GM12878 (cell line): ENCODE results near the gene SNX15. TPM values are rescaled to one million over a fixed set of nuclear protein-coding genes. Genes with fewer than 3 reads are reported as not detected.

Experiments used
- ATAC-seq: fragments of 200-7000 bp; cut with Tn5 transposase; 3 replicates; pipeline ENCODE4 v1.9.1; 2020; ENCODE audit warnings: mild to moderate bottlenecking, moderate library complexity
- BruUV-seq: library from RNA; stranded (reverse); fragments of 400-500 nt; replicated peaks from 2 replicates; lab custom pipeline; 2021; lab: Mats Ljungman, UMichigan
- CTCF ChIA-PET: fragments of 300-600 bp; sonication (Branson Sonifier 250); formaldehyde crosslinking; extraction: SDS; loops from one replicate; lab custom pipeline; 2021; ENCODE audit warnings: inconsistent platforms; lab: Yijun Ruan, JAX
- POLR2A ChIA-PET: fragments of 350-600 bp; formaldehyde crosslinking; extraction: SDS; loops from one replicate; lab custom pipeline; 2021; ENCODE audit warnings: inconsistent platforms; lab: Charles Lee
- RAD21 ChIA-PET: fragments of 300-600 bp; sonication (Branson Sonifier 250); formaldehyde crosslinking; loops from one replicate; lab custom pipeline; 2023; ENCODE audit warnings: antibody characterized with exemption; ENCODE audit not compliant: unreplicated experiment; lab: Charles Lee
- SMC1A ChIA-PET: fragments of 300-600 bp; sonication (Branson Sonifier 250); formaldehyde crosslinking; loops from one replicate; lab custom pipeline; 2023; ENCODE audit not compliant: unreplicated experiment, uncharacterized antibody; lab: Charles Lee
- DNase-seq: peaks from one replicate; pipeline ENCODE4 v3.0.0-alpha.2; 2011; ENCODE audit warnings: low read depth, low spot score
- FAIRE-seq: peaks from 3 replicates; lab custom pipeline; 2011; peaks lifted over from hg19 to GRCh38; lab: Jason Lieb, UNC
- H2AFZ ChIP-seq: 2 replicates; pipeline ENCODE4 v1.6.0; 2011; ENCODE audit warnings: low read depth, low read length, control low read depth; ENCODE audit not compliant: control insufficient read depth
- H3K27ac ChIP-seq: 2 replicates; pipeline ENCODE4 v1.5.1; 2011; ENCODE audit warnings: control low read depth; ENCODE audit not compliant: control insufficient read depth, insufficient read depth
- H3K27me3 ChIP-seq, 2 experiments: replicated peaks in 1 of 2; 2 replicates each; pipeline versions ENCODE4 v1.6.0 to v1.6.1; 2011; ENCODE audit warnings: low read length in 1 of 2; ENCODE audit not compliant: control insufficient read depth in 2 of 2, insufficient read depth in 2 of 2
- H3K36me3 ChIP-seq, 2 experiments: 2 replicates each; pipeline ENCODE4 v1.5.1; 2011; ENCODE audit warnings: low read length in 1 of 2; ENCODE audit not compliant: control insufficient read depth in 2 of 2, insufficient read depth in 2 of 2
- H3K4me1 ChIP-seq: 2 replicates; pipeline ENCODE4 v1.6.1; 2011; ENCODE audit warnings: mild to moderate bottlenecking, low read length, moderate library complexity, mixed read lengths; ENCODE audit not compliant: control insufficient read depth, insufficient read depth
- H3K4me2 ChIP-seq: 2 replicates; pipeline ENCODE4 v1.6.0; 2011; ENCODE audit warnings: control low read depth; ENCODE audit not compliant: control insufficient read depth, insufficient read depth
- H3K4me3 ChIP-seq: fragments of 200-600 bp; sonication (generic); 2 replicates; pipeline ENCODE4 v1.5.1; 2016
- H3K79me2 ChIP-seq: 2 replicates; pipeline ENCODE4 v1.6.0; 2011; ENCODE audit warnings: low read length; ENCODE audit not compliant: control insufficient read depth, insufficient read depth
- H3K9ac ChIP-seq: 2 replicates; pipeline ENCODE4 v1.8.0; 2011; ENCODE audit warnings: low read length, control low read depth, mixed read lengths; ENCODE audit not compliant: control insufficient read depth, insufficient read depth
- H3K9me3 ChIP-seq: replicated peaks from 3 replicates; pipeline ENCODE4 v1.5.1; 2011; ENCODE audit warnings: mild to moderate bottlenecking, low read length; ENCODE audit not compliant: control insufficient read depth, insufficient read depth
- H4K20me1 ChIP-seq: 2 replicates; pipeline ENCODE4 v1.6.0; 2011; ENCODE audit not compliant: control insufficient read depth, insufficient read depth
- NFYB ChIP-seq: IDR thresholded peaks from 2 replicates; pipeline ENCODE4 v1.6.1; 2011; ENCODE audit warnings: low read depth, mild to moderate bottlenecking, low read length, improper control_type of control experiment, moderate library complexity; ENCODE audit not compliant: insufficient read depth
- ZNF384 ChIP-seq: IDR thresholded peaks from 2 replicates; pipeline ENCODE4 v1.6.1; 2012; ENCODE audit warnings: low read depth, mild to moderate bottlenecking, low read length, improper control_type of control experiment, borderline replicate concordance
- WGBS: methylation state at CpG from one replicate; pipeline ENCODE4 v1.1.6; 2016; ENCODE audit warnings: low lambda C conversion rate; ENCODE audit not compliant: insufficient replicate concordance, insufficient coverage; ENCODE audit errors: missing lambda C conversion rate; 5-methylcytosine and 5-hydroxymethylcytosine counted together
- in situ Hi-C: fragments of 300-500 bp; cut with MboI; formaldehyde crosslinking; loops from 9 replicates; pipeline ENCODE4 v1.14.3; 2018; ENCODE audit warnings: mixed read lengths
- intact Hi-C: fragments of 100-400 bp; cut with micrococcal nuclease; formaldehyde crosslinking; loops from one replicate; pipeline ENCODE4 v1.14.2; 2022; ENCODE audit not compliant: unreplicated experiment
- polyA plus RNA-seq, 11 experiments: library from polyadenylated mRNA; depleted of rRNA in 4 of 11; unstranded in 6 of 11; stranded (reverse) in 5 of 11; fragments of >200 nt; fragmentation: Nextera tagmentation in 4 of 11; fragmentation: Illumina TruSeq in 1 of 11; extraction: Ambion mirVana in 4 of 11; extraction: Trizol in 1 of 11; gene quantifications; 1 replicate in 1 of 11; 2 replicates in 10 of 11; pipeline versions ENCODE4 v1.2.1 to v1.2.3, GENCODE V29; 2011 to 2016; ENCODE audit warnings: inconsistent platforms in 2 of 11, missing spikeins in 2 of 11, low read depth in 1 of 11
- total RNA-seq, 4 experiments: library from RNA; depleted of rRNA in 3 of 4; stranded (reverse); fragments of >200 nt in 3 of 4; fragmentation: Illumina TruSeq in 1 of 4; extraction: Trizol in 1 of 4; gene quantifications; 2 replicates each; pipeline versions ENCODE4 v1.2.1 to v1.2.3, GENCODE V29; 2013 to 2021
- TF ChIP-seq, protein P1 (sequence below): IDR thresholded peaks from 2 replicates; pipeline ENCODE4 v1.6.1; 2011; ENCODE audit warnings: borderline replicate concordance, low read depth, mild to moderate bottlenecking, moderate library complexity, low read length; ENCODE audit not compliant: insufficient read depth, poor library complexity, severe bottlenecking
- TF ChIP-seq, protein P2 (sequence below): IDR thresholded peaks from 2 replicates; pipeline ENCODE4 v1.6.1; 2011; ENCODE audit warnings: low read depth, low read length, improper control_type of control experiment, borderline replicate concordance

Gene SNX15
- total and polyA plus RNA-seq, 10 of the 15 experiments (the other 5 are each of a cell fraction or from before 2014, with no cell fraction given): 2.4 to 24.0 (median 16.1) TPM

DNA sequence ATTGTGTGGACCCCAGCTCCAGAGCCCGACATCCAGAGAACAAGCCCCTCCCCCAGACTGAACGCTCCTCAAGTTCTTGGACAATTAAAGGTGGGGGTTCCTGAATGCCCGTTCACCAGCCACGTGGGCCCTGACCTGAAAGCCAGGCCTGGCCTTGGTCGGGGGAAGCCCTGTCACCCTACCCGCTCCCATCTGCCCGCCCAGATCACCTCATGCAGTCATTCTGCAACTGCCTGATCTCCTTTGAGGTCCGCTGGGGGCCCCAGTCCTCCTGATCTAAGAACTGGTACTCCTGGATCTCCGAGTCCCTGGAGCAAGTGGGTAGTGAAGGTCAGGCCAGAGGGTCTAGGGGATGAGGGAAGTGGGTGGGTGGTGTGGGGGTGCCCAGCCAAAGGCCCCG, 40.2 kb downstream of the SNX15 start (continued):
- TF ChIP-seq, protein P1, sequence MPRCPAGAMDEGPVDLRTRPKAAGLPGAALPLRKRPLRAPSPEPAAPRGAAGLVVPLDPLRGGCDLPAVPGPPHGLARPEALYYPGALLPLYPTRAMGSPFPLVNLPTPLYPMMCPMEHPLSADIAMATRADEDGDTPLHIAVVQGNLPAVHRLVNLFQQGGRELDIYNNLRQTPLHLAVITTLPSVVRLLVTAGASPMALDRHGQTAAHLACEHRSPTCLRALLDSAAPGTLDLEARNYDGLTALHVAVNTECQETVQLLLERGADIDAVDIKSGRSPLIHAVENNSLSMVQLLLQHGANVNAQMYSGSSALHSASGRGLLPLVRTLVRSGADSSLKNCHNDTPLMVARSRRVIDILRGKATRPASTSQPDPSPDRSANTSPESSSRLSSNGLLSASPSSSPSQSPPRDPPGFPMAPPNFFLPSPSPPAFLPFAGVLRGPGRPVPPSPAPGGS: no peak
- no peak for TF ChIP-seq NFYB

DNA sequence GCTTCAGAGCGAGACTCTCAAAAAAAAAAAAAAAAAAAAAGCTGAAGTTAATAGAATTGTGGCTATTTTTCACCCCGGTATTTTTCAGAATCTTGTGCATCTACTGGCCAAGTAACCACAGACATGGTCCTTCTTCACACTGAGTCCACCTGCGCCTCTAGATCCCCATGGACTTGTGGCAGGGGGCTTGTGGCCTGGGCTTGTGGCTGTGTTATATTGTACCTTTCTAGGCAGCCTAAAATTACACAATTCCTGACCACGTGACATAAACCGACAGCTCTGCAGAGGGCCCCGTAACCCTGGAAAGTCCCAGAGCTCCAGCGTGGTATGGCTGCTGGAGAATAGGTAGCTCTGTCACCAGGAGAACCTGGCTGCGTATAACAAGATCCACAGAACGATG, 42.0 kb downstream of the SNX15 start:
- Histone ChIP-seq H3K4me2 (no peak overlapping the region), H3K27ac (no peak overlapping the region), H3K79me2 (no peaks in the 10 kb centered on the region), H3K4me3 (no peak overlapping the region)
- in situ Hi-C loops: no loop called here
- RAD21 ChIA-PET: interaction anchor here (0.9 kb wide), 1 partner anchor 10 kb away, joined by 3 read pairs; no protein-coding TSS in a partner anchor
- intact Hi-C loops: no loop called here
- BruUV-seq: no TSS peak
- peak; percentile 38; the same call in 1 of the 2 replicates for TF ChIP-seq ZNF384
- TF ChIP-seq, protein P2, sequence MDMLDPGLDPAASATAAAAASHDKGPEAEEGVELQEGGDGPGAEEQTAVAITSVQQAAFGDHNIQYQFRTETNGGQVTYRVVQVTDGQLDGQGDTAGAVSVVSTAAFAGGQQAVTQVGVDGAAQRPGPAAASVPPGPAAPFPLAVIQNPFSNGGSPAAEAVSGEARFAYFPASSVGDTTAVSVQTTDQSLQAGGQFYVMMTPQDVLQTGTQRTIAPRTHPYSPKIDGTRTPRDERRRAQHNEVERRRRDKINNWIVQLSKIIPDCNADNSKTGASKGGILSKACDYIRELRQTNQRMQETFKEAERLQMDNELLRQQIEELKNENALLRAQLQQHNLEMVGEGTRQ: no peak
- TF ChIP-seq, all 136 proteins: peak for 1
- Histone ChIP-seq H3K9me3 (no peaks in the 10 kb centered on the region), H2AFZ (no peak overlapping the region), H4K20me1 (no peaks in the 10 kb centered on the region), H3K27me3 (no peaks in the 10 kb centered on the region), H3K9ac (no peak overlapping the region), H3K4me1 (peaks cover 11% of the 10 kb centered on the region), H3K36me3 (no peaks in the 10 kb centered on the region)
- ChIA-PET POLR2A (interaction anchor here (0.6 to 2.3 kb wide), 8 partner anchors 9 to 169 kb away, joined by 3 to 9 read pairs (median 5); partner anchors contain the start of gene SAC3D1), SMC1A (interaction anchor here (0.8 to 2.1 kb wide), 5 partner anchors 9 to 40 kb away, joined by 4 to 9 read pairs (median 5); partner anchors contain the start of gene SAC3D1), CTCF (interaction anchor here (1.4 to 2.0 kb wide), 4 partner anchors 10 to 54 kb away, joined by 3 to 6 read pairs (median 5); partner anchors contain the start of gene SAC3D1)
- 17% methylated on average over 8 of the region's 9 CpGs for WGBS
- FAIRE-seq (no peak), ATAC-seq (no peak), DNase-seq (no peak)
